NCI-H1417 treated with DMSO at 0.1 percent for 48 hours (cell line): ENCODE measurements around the gene FCGR3A.
"Not testable (repeated sequence)": the region's sequence is repeated elsewhere in the genome, so short reads cannot be mapped to it uniquely, and the experiment has no call there.

Experiments used
- DNase-seq: peaks from one replicate; lab custom pipeline; 2025; lab: John Stamatoyannopoulos, UW

FCGR3A gene

GRCh38 chr1:161549652-161550051, at the start of gene FCGR3A:
FCGR3A (minus strand) TSS chr1:161549818; CDS start chr1:161549736, 82 bp downstream.
- DNase-seq = no peak

GRCh38 chr1:161597077-161597476, 47.5 kb upstream of the FCGR3A start:
- DNase-seq = not testable (repeated sequence)

- not testable (repeated sequence) for DNase-seq
These were observed 46.0 kb upstream of the FCGR3A start for GRCh38 chr1:161595583-161595982.

- DNase-seq = not testable (repeated sequence)
These were observed 45.6 kb upstream of the FCGR3A start for GRCh38 chr1:161595173-161595572.

GRCh38 chr1:161594269-161594984, 44.8 kb upstream of the FCGR3A start:
- DNase-seq = not testable (repeated sequence)

GRCh38 chr1:161593092-161593755, 43.6 kb upstream of the FCGR3A start:
- DNase-seq = not testable (repeated sequence)

GRCh38 chr1:161592586-161592985, 43.0 kb upstream of the FCGR3A start:
- DNase-seq = not testable (repeated sequence)

- not testable (repeated sequence) for DNase-seq
These were observed 40.3 kb upstream of the FCGR3A start for GRCh38 chr1:161589920-161590319.

GRCh38 chr1:161589365-161589764, 39.7 kb upstream of the FCGR3A start:
- DNase-seq = not testable (repeated sequence)

- not testable (repeated sequence) for DNase-seq
These were observed 39.0 kb upstream of the FCGR3A start for GRCh38 chr1:161588596-161588995.

GRCh38 chr1:161582882-161583281, 33.3 kb upstream of the FCGR3A start:
- not testable (repeated sequence) for DNase-seq

- DNase-seq = not testable (repeated sequence)
These were observed 31.4 kb upstream of the FCGR3A start for GRCh38 chr1:161580879-161581537.

- not testable (repeated sequence) for DNase-seq
These were observed 30.4 kb upstream of the FCGR3A start for GRCh38 chr1:161579856-161580507.

- DNase-seq = not testable (repeated sequence)
These were observed 27.1 kb upstream of the FCGR3A start for GRCh38 chr1:161576676-161577075.

- not testable (repeated sequence) for DNase-seq
These were observed 22.1 kb upstream of the FCGR3A start for GRCh38 chr1:161571703-161572102.

- DNase-seq = not testable (repeated sequence)
These were observed 17.0 kb upstream of the FCGR3A start for GRCh38 chr1:161566602-161566960.

- not testable (repeated sequence) for DNase-seq
These were observed 13.9 kb upstream of the FCGR3A start for GRCh38 chr1:161563522-161563921.

GRCh38 chr1:161562441-161562840, 12.8 kb upstream of the FCGR3A start:
- DNase-seq = not testable (repeated sequence)

- not testable (repeated sequence) for DNase-seq
These were observed 11.5 kb upstream of the FCGR3A start for GRCh38 chr1:161560960-161561715.

- DNase-seq = not testable (repeated sequence)
These were observed 8.2 kb upstream of the FCGR3A start for GRCh38 chr1:161557506-161558450.
